OCI-LY7 (cell line): ENCODE results near the gene KDM6A.

Source experiments
- EZH2phosphoT487 ChIP-seq: fragments of 200-600 bp; sonication (generic); IDR thresholded peaks from 2 replicates; pipeline ENCODE4 v1.6.1; 2018; ENCODE audit warnings: low read depth, borderline replicate concordance, mild to moderate bottlenecking, mixed run types, antibody characterized with exemption, low read length, moderate library complexity, mixed read lengths
- TF ChIP-seq, protein P1 (sequence below): fragments of 200-600 bp; sonication (generic); conservative IDR thresholded peaks from 2 replicates; pipeline ENCODE4 v1.5.1; 2014; ENCODE audit warnings: mild to moderate bottlenecking, antibody characterized with exemption, low read length, moderate library complexity, mixed read lengths

DNA sequence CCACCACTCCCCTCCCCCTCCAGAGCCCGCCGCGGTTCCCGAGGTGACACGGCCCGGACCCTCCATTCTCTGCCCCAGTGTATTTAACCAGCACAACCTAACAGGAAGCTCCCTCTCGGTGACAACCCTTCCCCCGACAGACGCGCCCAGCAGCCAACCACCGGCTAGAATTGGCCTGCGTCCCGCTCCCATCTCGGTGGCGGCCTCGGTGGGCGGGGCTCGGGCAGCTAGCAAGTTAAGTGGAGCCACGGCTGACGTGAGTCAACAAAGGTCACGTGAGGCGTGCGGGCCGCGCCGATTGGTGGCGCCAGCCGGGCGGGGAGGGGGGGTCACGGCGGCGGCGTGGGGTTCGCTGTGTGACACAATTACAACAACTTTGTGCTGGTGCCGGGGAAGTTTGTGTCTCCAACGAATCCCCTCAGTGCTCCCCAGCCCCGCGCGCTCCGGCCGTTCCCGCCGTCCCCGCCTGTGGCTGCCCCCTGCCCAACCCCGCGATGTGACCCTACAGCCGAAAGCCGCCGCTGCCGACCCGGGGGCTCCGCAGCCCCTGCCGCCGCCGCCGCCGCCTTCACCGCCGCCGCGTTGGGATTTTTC lies at the start of gene KDM6A:
- TF ChIP-seq, protein P1, sequence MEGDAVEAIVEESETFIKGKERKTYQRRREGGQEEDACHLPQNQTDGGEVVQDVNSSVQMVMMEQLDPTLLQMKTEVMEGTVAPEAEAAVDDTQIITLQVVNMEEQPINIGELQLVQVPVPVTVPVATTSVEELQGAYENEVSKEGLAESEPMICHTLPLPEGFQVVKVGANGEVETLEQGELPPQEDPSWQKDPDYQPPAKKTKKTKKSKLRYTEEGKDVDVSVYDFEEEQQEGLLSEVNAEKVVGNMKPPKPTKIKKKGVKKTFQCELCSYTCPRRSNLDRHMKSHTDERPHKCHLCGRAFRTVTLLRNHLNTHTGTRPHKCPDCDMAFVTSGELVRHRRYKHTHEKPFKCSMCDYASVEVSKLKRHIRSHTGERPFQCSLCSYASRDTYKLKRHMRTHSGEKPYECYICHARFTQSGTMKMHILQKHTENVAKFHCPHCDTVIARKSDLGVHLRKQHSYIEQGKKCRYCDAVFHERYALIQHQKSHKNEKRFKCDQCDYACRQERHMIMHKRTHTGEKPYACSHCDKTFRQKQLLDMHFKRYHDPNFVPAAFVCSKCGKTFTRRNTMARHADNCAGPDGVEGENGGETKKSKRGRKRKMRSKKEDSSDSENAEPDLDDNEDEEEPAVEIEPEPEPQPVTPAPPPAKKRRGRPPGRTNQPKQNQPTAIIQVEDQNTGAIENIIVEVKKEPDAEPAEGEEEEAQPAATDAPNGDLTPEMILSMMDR: no peak
- TF ChIP-seq EZH2phosphoT487: no peak
